Hematopoietic multipotent progenitor cell treated with erythropoietin and hydrocortisone succinate and interleukin-3 and kit ligand, for 8 days (in vitro differentiated cells): ENCODE data around the gene GTF2H2C.
A peak's percentile ranks its signal among the peaks of the same experiment; 100 is the strongest.
"Not testable (repeated sequence)": the region's sequence is repeated elsewhere in the genome, so short reads cannot be mapped to it uniquely, and the experiment has no call there.

Source experiments
- DNase-seq: peaks from one replicate; pipeline ENCODE4 v3.0.0-alpha.2; 2015

The GTF2H2C gene

DNA sequence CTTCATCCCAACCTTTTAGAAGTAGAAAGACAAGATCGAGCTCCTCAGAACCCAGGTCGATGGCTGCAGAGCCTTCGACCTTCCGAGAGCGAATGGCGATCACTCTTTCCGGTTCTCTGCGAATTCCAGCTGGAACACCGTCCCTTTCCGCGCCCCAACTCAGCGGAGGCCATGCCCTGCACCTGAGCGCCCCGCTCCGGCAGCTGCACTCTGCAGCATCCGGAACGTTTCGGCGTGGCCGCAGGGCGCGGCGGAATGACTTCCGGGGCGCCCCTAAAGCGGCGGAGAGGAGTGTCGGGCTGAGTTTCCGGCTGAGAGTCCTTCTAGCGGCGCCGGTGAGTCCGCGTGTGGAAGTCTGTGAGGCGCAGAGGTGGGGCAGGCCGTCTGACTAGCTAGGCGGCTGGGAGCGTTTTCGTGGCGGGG is at the start of gene GTF2H2C:
Gene GTF2H2C, plus strand, starts transcription at position 284 of the 423 bp plus-strand sequence. CDS start 4,942 bp downstream, outside the sequence.
- DNase-seq = peak; percentile 80

DNA sequence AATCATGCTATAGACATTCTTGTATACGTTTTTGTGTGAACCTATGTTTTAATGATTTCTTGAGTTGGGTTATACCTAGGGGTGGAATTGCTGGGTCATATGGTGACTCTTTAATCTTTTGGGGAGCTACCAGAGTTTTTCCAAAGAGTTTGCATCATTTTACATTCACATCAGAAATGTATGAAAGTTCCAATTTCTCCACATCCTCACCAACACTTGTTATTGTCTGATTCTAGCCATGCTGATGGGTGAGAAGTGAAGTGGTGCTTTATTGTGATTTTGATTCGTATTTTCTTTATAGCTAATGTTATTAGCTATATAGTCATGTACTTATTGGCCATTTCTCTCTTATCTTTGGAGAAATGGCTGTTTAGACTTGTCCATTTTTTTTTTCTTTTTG is 49.3 kb upstream of the GTF2H2C start:
- DNase-seq = no peak

GRCh38 chr5:69512740-69513260 is 47.2 kb upstream of the GTF2H2C start:
- no peak for DNase-seq

- not testable (repeated sequence) for DNase-seq
These were observed 44.4 kb upstream of the GTF2H2C start for GRCh38 chr5:69515570-69515969.

- DNase-seq = no peak
These were observed 43.2 kb upstream of the GTF2H2C start for GRCh38 chr5:69516769-69517168.

DNA sequence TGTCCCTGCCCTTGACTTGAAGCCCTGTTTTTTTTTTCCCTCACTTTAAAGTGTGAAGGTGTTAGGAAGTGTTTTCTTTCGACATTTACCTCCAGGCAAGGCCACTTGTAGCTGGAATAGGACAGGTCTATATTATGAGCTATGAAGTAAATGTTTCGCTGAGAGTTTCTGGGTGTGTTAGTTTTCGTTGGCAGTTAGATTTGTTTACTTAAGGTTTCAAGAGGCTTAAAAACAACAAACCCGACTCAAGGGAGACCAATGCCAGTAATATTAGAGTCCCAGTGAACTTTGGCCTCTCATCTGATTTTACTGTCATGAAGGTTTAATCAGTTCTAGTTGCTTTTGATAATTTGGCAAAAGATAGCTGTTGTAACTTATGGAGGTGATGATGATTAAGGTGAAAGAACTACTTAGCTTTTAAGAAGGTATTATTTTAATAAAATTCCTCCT is 42.2 kb upstream of the GTF2H2C start:
- no peak for DNase-seq

- no peak for DNase-seq
These were observed 40.7 kb upstream of the GTF2H2C start for GRCh38 chr5:69519285-69519684.

- no peak for DNase-seq
These were observed 38.0 kb upstream of the GTF2H2C start for GRCh38 chr5:69522035-69522434.

DNA sequence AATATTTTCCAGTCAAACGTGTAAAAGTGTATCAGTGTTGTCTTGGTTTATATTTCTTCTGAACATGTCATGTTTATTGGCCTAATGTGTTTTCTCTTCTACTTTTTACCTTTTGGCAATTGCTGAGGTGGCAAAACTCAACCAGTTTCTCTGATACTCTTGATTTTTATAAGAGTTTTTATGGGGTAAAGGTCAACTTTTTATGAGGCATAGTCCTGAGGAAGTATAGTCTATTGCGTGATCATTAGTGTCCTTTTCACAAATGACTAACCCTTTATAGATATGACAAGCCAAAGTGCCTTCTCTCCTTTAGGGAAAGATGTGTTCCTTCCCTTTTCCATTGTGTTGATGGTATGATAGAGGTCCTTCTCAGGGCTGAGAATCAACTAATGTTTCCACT is 34.5 kb upstream of the GTF2H2C start:
- DNase-seq = no peak

DNA sequence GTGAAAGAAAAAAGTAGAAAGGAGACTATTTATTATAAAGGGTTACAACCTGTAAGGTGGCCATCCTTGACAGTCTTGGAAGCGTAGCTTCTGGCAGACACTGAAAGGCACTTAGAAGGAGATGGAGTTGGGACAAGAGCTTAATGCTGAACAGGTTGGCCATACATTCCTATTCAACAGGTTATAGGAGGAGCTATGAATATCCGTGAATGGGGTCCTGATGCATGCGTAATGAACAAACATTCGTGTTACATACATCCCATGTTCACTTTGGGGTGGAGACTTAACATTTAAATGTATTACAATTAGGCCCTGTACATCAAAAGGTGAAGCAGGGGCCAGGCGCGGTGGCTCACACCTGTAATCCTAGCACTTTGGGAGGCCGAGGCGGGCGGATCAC is 33.3 kb upstream of the GTF2H2C start:
- DNase-seq = no peak

- DNase-seq = no peak
These were observed 32.7 kb upstream of the GTF2H2C start for GRCh38 chr5:69527128-69527770.

DNA sequence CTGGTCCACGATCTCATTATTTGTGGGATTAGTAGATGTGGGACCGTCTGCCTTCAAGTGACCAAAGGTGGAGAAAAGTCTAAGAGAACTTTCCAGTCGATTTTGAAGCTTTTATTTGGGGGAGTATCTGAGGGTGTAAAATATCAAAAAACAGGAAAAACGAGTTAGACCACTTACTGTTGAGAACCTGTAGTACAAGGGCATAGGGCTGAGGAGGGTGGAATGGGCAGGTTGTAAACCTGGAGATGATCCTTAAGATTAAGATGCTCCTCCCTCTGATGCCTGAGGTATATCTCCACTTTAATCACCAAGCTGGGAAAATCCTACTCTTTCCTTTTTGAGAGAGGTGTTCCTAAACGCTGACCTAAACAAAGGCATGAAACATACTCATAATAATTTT is 32.0 kb upstream of the GTF2H2C start:
- no peak for DNase-seq

DNA sequence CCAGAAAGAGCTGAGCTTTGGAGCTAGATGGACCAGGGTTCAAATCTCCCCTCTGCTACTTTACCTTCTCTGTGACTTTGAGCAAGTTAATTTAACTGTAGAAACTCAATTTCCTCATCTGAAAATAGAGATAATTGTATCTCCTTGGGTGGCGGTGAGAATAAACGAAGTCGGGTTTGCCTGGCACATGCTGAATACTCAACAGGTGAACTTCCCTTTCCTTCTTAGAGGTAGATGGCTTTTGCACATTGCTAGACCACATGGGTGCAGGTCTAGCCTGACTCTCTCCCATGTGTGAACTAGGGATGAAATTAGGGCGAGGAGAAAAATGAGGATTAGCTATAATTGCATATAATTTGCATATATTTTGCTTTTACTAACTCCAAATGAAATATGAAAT is 31.4 kb upstream of the GTF2H2C start:
- DNase-seq = no peak

DNA sequence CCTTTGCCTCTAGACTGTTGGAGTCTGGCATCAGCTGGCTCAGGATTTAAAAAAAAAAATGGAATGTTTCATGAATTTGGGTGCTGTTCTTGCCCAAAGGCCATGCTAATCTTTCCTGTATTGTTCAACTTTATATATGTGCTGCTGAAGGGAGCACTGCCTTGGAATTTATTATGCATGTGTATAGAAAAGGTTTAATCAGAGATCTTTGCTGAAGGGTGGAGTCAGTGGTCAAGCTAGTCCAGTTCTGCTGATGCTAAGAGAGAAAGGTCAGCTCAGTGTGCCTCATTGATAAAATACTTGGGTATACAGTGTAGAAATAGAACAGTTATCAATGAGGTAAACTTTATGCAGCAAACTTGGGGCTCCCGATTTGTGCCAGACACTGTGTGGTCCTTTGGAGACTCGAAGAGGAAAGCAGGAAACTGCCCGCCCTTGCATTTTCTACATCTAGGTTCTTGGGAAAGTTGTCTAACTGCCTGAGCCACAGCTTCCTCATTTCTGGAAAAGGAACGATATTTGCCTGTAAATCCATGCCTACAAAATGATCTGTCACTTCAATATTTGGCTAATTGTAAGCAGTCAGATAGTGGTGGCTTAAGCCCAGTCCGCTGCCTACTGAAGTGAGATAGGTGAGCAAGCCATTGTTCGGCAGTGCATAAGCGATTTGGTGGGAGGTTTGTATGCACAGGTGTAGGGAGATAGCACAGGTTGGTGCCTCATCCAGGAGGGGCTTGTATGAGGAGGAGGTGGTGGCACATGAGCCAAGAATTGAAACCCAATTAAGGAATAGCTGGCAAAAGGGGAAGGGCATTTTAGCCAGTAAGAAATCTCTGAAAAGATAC is 29.2 kb upstream of the GTF2H2C start:
- DNase-seq = no peak

DNA sequence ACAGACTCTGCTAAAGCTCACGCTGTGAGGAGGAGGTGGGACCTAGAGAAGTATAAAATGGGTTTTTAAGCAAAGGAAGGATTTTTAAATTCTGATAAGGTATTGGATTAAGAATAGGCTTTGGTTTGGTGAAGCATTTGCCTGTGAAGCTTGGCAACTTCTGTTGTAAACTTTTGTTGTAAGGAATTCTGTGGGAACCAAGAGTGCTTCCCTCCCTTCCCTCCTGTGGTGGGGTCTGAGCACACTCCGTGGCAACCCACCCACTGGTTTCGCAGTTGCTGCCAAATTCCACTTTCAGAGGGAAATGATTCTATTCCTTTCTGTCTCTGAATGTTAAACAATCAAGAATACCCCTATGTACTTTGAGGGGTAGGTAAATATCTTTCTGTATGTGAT is 28.6 kb upstream of the GTF2H2C start:
- DNase-seq = no peak

DNA sequence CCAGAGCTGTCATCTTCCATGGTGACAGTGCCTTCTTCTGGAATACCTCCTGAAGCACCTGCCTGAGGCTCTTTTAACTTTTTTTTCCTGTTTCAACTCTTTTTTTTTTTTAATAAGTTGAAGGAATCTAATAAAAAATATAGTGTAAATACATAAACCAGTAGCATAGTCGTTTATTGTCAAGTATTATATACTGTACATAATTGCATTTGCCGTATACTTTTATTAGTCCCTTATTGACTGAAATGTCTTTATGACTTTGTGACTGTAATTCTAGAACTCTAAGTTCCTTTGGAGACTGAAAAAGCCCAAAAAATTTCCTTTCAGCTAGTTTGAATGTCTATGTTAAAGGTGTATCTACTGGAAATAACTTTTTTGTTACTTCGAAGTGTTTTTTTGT is 22.1 kb upstream of the GTF2H2C start:
- DNase-seq = not testable (repeated sequence)

DNA sequence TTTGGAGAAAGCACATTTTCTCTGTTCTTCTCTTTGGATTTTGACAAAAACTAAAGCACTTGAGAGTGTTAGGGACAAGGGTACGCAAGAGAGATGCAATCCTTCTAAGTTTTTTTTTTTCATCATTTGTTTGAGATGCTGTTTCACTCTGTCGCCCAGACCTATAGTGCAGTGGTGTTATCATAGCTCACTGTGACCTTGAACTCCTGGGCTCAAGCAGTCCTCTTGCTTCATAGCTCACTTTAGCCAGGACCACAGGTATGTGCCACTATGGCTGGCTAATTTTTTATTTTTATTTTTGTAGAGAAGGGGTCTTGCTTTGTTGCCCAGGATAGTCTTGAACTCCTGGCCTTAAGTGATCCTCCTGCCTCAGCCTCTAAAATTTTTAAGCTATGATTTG is 21.3 kb upstream of the GTF2H2C start:
- not testable (repeated sequence) for DNase-seq

GRCh38 chr5:69541347-69541746 is 18.6 kb upstream of the GTF2H2C start:
- DNase-seq = not testable (repeated sequence)

- not testable (repeated sequence) for DNase-seq
These were observed 17.0 kb upstream of the GTF2H2C start for GRCh38 chr5:69542838-69543618.

DNA sequence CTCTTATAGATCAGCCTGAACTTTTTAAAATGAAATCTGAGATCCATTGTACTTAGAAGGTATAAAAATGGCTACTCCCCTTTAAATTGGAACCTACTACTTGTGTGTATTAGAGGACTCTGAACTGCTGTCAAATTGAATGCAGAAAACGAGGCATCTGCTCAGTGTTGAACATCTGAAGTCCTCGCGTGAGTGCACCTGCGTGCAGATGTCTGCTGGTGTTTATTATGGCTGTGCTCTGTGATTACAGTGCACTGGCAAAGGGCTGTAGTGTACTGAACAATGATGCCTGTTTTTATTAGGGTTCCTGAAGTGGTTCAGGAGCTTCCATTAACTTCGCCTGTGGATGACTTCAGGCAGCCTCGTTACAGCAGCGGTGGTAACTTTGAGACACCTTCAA is 15.4 kb upstream of the GTF2H2C start:
- DNase-seq = not testable (repeated sequence)

- DNase-seq = not testable (repeated sequence)
These were observed 818 bp downstream of the GTF2H2C start for GRCh38 chr5:69560587-69561431.

DNA sequence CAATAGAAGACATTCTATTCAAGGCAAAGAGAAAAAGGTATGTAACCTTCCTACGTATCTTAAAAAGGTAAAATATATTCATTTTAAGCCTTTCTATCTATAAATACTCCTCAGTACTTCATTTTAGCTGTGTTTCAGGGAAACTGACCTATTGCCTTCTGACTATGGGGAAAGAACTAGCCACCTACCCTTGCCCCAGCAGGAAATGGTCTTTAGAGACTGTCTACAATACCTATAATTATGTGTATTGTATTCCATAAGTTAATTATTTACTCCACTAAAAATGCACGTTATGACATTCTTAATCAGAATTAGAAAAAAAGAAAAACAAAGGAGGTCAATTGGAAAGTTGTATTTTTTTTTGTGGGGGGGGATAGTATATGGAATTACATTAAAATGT is 6.2 kb downstream of the GTF2H2C start:
- DNase-seq = not testable (repeated sequence)
